B cell (primary cell): ENCODE data around the gene MUC13.

ENCODE experiments used
- CTCF ChIP-seq: fragments of 200-600 bp; IDR thresholded peaks from one replicate; pipeline ENCODE4 v1.8.0; 2022; ENCODE audit warnings: antibody characterized with exemption, mild to moderate bottlenecking
- EZH2 ChIP-seq: IDR thresholded peaks from 2 replicates; pipeline ENCODE4 v1.6.1; 2012; ENCODE audit warnings: borderline replicate concordance, low read depth, mild to moderate bottlenecking, moderate library complexity, low read length; ENCODE audit not compliant: insufficient read depth, poor library complexity, severe bottlenecking

GRCh38 chr3:124873226-124873625 lies 61.3 kb downstream of the MUC13 start:
- TF ChIP-seq CTCF, result no peak
- no peak for TF ChIP-seq EZH2
